Measurements from ENCODE around the gene GMEB2.
A peak's percentile ranks its signal among the peaks of the same experiment; 100 is the strongest.
"Not testable (repeated sequence)": the region's sequence is repeated elsewhere in the genome, so short reads cannot be mapped to it uniquely, and the experiment has no call there.

GMEB2 gene

DNA sequence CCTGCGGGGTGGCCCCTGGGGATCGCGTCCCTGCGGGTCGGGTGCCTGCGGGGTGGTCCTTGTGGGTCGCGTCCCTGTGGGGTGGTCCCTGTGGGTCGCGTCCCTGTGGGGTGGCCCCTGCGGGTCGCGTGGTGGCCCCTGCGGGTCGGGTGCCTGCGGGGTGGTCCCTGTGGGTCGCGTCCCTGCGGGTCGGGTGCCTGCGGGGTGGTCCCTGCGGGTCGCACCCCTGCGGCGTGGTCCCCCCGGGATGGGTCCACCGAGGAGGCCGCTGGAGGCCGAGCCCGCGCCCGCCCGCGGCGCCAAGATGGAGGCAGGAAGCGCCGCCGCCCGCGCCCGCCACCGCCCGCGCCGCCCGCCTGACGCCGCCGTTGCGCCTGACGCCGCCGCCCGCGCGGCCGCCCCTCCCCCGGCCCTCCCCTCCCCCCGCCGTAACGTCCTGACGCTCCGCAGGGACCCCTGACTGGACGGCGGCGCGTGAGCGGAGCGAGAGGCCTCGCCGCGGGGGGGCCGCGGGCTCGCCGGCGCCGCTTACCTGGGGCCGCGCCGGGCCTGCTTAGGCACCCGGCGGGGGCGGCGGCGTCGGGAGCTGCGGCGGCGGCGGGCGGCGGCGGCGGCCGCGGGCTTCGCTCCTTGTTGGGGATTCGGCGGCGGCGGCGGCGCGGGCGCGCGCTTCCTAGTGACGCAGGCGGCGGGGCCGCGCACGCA, at the start of gene GMEB2:
TSS of gene GMEB2 (minus strand) at position 678 of the 705 bp plus-strand sequence. CDS start 7,704 bp downstream, outside the sequence.
- DNase-seq, result no peak

DNA sequence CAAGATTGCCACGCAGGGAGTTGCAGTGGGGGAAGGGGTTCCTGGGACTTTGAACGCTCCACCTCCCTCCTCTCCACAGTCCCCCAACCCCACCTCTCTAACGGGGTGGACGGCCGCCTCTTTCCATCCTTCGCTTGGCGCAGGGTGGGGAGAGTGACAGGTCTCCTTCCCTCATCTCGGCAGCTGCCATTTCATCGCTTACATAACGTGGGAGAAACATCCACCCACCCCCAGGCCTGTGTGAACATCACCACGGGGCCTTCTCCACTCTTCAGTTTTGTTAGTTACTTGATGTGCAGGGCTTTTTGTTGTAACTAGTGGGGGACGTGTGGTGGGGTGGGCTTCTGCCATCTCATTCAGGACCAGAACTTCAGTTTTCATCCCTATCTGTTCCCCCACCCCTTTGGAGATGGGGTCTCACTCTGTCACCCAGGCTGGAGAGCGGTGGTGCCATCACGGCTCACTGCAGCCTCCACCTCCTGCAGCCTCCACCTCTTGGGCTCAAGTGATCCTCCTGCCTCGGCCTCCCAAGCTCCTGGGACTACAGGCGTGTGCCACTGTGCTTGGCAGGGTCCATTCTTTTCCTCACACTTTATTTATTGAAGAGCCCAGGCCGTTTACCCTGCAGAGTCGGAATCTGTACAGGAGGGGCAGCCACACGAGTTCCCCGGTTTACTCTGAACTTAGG, 48.9 kb upstream of the GMEB2 start:
- no peak for DNase-seq

- DNase-seq, result no peak
Measured at GRCh38 chr20:63673951-63674350, 47.0 kb upstream of the GMEB2 start.

GRCh38 chr20:63672666-63673065, 45.8 kb upstream of the GMEB2 start:
- DNase-seq, result no peak

DNA sequence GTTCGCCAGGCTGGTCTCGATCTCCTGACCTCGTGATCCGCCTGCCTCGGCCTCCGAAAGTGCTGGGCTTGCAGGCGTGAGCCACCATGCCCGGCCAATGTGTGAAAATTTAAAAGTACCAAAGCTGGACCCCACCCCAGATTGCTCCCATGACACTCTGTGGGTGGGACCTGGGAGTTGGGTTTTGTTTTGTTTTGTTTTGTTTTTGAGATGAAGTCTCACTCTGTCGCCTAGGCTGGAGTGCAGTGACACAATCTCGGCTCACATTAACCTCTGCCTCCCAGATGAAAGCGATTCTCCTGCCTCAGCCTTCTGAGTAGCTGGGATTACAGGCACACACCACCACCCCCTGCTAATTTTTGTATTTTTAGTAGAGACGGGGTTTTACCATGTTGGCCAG, 44.8 kb upstream of the GMEB2 start:
- not testable (repeated sequence) for DNase-seq

- no peak for DNase-seq
Measured at GRCh38 chr20:63668351-63668750, 41.5 kb upstream of the GMEB2 start.

DNA sequence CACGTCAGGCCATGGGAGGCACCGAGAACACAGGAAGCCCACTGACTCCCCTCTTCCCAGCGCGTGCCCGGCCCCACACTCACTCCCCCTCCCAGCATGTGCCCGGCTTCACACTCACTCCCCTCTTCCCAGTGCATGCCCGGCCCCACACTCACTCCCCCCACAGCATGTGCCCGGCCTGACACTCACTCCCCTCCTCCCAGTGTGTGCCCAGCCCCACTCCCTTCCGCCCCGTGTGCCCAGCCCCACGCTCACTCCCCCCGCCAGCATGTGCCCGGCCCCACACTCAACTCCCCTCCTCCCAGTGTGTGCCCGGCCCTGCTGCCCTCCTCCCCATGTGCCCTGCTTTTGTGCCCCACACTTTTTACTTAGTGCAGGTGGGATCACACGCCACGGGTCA, 41.0 kb upstream of the GMEB2 start:
- DNase-seq, result no peak

GRCh38 chr20:63665708-63666107, 38.8 kb upstream of the GMEB2 start:
- no peak for DNase-seq

DNA sequence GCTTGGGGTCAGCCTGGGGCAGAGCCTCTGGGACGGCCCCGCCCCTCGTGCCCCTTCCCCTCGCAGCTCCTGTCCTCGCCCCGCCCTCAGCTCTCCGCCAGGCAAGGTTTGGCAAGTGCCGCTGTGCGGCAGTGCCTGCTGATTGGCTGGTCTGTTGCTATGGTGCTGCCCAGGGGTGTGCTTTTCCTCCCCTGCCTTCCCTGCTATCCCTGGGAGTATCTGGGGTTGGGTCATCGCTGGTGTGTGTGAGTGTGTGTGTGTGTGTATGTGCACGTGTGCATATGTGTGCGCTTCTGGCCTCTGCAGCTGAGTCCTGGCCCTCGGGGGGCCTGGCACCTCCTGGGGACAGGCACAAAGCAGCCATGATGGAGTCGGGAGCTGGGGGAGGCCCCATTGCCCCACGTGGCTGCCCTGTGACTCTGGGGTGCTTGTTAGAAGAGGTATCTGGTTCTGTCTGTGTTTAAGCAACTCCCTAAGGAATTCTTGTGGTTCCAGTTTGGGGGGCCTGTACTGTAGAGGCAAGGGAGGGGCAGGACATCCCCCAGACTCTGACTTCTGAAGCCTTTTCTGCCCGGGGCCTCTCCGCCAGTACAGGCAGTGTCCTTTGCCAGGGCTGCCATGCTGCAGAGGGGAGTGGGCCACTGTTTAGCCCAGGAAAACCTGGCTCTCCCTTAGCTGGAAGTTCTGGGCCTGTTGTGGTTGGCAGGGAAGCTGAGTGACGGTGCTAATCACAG, 38.1 kb upstream of the GMEB2 start:
- DNase-seq, result no peak

- no peak for DNase-seq
Measured at GRCh38 chr20:63664143-63664851, 37.4 kb upstream of the GMEB2 start.

- no peak for DNase-seq
Measured at GRCh38 chr20:63663332-63664066, 36.6 kb upstream of the GMEB2 start.

DNA sequence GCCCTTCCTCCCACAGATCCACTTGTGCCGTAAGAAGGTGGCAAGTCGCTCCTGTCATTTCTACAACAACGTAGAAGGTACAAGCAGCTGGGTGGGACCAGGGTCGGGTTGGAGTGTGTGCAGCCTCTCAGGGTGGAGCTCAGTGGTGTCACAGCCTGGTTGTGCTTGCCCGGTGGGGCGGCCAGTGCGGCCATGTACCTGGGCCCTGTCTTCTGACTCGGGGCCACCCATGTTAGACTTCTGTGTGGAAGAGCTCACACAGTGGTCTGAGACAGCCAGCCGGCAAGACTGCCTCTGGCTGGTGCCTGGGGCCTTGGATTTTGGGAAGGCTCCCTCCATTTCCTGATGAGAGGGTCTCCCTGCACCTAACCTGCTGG, 35.9 kb upstream of the GMEB2 start:
- DNase-seq, result no peak

DNA sequence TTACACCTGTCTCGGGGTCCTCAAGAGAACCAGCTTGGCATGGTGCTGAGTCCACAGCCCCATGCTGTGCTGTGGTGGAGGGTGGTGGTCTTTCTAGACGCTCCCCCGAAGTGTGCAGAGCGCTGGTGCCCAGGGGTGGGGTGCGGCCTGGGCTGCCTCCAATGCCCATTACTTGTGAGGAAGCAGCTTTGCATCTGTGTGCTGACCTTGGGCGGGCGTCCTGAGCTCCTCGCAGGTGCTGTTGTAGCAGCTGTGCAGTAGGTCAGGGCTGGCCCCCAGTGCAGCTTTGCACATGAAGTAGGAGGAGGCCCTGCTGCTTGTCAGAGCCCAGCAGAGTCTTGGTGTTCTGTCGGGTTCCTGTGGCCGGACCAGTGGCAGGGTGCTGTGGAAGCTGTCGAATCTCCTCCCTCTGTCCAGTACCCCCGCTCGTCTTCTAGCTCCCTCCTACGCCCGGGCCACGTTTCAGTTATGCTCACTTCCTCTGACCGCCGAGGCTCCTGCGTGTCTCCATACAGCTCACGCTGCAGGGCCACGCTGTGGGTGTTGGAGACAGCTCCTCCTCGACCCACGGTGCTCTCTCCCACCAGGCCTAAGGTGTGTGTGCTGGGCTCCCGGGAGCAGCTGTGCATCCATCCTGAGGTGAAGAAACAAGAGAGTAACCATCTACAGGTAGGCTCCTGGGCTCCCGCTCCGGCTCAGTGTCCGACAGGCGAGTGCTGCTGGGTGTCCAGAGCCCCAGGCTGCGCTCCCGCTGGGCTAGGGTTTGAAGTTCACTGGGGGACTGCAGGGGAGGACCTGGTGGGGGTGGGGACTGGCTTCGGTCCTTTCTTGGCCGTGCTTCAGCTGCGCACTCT, 35.3 kb upstream of the GMEB2 start:
- DNase-seq, result no peak

DNA sequence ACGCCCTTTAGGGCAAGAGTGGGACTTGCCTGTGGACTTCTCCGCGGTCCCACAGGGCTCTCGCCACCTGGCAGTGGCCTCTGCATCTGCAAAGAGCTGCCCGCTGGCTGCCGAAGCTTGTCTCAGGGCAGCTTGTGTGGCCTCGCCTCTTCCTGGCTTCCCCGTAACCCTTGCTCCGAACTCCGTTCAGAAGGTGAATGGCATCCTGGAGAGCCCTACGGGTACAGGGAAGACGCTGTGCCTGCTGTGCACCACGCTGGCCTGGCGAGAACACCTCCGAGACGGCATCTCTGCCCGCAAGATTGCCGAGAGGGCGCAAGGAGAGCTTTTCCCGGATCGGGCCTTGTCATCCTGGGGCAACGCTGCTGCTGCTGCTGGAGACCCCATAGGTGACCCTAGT, 34.2 kb upstream of the GMEB2 start:
- no peak for DNase-seq

GRCh38 chr20:63660622-63661021, 33.7 kb upstream of the GMEB2 start:
- DNase-seq, result no peak

DNA sequence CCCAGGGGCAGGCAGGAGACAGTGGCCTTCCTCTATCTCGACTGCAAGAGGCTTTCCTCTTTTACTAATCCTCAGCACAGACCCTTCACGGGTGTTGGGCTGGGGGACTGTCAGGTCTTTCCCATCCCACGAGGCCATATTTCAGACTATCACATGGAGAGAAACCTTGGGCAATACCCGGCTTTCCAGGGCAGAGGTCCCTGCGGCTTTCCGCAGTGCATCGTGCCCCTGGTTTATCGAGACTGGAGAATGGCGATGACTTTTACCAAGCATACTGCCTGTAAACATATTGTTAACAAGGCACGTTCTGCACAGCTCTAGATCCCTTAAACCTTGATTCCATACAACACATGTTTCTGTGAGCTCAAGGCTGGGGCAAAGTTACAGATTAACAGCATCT, 33.3 kb upstream of the GMEB2 start:
- not testable (repeated sequence) for DNase-seq

DNA sequence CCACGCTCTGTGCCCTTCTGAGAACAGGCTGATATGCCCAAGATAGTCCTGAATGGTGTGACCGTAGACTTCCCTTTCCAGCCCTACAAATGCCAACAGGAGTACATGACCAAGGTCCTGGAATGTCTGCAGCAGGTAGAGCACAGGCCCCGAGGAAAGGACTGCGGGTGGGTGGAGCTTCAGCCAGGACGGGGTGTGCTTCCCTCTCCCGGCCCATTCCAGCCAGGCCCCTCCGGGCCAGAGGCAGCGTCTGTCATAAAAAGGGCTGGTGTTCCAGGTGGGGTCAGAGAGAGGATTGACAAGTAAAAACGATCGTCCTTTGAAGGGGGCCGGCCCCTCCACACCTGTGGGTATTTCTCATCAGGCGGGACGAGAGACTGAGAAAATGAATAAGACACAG, 32.5 kb upstream of the GMEB2 start:
- DNase-seq, result no peak

- no peak for DNase-seq
Measured at GRCh38 chr20:63658749-63659187, 31.9 kb upstream of the GMEB2 start.

DNA sequence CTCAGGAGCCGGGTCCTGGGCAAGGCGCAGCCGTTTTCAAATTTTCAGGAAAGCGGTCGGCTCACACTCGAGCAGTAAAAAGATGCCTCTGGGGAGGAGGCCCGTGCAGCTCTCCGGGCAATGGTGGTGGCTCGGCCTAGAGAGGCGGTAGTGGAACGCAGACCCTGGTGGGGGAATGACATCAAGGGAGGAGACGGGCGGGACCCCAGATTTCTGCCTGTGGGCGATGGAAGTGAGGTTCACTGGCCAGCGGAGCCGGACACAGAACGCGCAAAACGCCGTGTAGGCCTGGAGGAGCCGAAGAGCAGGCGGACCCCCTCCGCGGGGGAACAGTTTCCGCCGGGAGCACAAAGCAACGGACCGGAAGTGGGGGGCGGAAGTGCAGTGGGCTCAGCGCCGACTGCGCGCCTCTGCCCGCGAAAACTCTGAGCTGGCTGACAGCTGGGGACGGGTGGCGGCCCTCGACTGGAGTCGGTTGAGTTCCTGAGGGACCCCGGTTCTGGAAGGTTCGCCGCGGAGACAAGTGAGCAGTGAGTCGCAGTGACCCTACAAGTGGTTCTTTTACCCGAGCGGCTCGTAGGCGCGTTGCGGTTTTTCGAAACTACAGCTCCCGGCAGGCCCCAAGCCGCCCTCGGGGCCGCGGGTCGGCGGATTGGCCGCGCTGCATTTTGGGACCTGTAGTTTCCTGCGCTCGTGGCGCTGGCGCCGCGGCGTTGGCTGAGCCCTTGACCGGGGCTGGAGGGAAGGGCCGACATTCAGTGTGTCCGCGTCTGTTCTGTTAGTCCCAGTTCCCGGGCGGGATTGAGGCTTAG, 31.2 kb upstream of the GMEB2 start, which contains the start of gene RTEL1:
TSS of gene RTEL1 (plus strand) at position 376 of the 812 bp plus-strand sequence. CDS start 1,091 bp downstream, outside the sequence.
- DNase-seq, result peak; percentile 38

DNA sequence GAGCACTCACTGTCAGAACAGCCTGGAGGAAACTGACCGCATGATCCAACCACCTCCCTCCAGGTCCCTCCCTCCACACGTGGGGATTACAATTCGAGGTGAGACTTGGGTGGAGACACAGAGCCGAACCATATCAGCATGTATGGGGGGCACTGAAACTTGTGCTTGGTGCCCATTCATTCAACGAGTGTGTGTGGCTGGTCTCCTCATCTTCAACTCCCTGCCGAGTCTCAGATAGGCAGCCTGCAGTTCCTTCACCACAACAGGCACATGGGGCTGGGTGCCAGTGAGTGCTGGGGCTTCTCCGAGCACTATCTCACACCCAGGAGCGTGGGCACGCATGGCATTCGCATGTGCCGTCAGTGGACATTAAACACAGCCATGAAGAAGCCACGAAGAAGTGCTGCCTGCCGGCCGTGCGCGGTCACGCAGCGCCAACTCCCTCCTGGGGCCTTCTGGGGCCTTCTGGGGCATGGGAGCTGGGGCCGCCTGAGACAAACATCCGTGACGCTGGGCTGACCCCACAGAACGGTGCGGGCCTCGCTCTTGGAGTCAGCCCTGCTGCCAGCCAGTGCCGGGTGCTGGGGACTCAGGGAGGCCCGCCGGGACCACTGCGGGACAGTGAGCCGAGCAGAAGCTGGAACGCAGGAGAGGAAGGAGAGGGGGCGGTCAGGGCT, 30.5 kb upstream of the GMEB2 start:
- DNase-seq, result no peak
